HG02870 (cell line): ENCODE results near the gene TNIP3.
A peak's percentile ranks its signal among the peaks of the same experiment; 100 is the strongest.

Source experiments
- ATAC-seq: cut with Tn5 transposase; IDR thresholded peaks from one replicate; pipeline ENCODE4 v1.9.1; 2021; ENCODE audit warnings: mild to moderate bottlenecking, moderate library complexity; ENCODE audit not compliant: unreplicated experiment

Gene TNIP3

DNA sequence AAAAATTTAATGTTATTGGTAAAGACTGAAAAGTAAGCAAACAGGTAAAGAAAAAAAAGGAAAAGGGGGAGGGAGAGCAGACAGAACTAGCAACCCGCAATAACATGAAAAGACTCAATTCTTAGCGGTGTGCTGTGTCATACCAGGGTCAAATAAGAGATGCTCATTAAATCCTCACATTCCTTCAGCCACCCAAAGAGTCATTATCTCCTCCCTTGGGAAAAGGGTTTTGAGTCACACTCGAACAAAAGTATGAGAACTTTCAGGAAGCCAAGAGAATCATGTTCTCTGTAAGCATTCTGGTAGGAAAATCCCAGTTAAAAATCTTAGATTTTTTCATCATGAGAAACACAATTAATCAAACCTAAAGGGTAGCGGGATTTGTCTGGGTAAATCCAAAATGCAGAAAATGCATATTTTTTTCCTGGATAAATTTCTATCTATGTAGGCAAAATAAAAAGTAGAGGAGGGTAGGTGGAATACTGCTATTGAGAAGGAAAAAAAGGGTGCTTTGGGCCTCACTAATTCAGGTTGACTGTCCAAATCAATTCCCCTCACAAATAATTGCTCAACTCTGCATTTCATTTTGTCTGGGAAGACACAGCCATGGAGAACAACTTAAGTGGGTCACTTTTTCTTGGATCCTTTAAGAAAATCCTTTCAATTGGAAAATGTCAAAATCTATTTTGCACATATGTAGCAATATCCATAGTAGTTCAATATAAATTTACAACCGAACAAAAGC lies 23.2 kb downstream of the TNIP3 start:
- no peak for ATAC-seq

GRCh38 chr4:121139533-121140222 lies 24.4 kb downstream of the TNIP3 start:
- peak; percentile 65 for ATAC-seq

- ATAC-seq = peak; percentile 83
These were observed 25.9 kb downstream of the TNIP3 start for GRCh38 chr4:121138039-121138825.

DNA sequence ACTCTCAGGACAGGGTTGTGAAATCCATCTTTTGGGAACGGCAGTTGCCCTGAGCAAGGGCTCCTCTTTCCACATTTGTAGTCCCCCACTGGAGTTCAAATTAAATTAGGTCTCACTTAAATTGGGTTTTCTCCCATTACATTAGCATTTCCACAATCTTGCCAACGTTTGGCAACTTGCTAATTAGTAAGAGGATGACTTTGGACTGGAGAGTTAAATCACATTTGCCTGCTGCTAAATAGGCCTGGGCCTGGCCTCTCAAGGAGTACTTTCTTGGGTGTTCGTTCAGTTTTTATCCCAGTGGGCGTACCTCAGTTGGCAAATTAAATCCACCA lies 33.8 kb downstream of the TNIP3 start:
- ATAC-seq = no peak

DNA sequence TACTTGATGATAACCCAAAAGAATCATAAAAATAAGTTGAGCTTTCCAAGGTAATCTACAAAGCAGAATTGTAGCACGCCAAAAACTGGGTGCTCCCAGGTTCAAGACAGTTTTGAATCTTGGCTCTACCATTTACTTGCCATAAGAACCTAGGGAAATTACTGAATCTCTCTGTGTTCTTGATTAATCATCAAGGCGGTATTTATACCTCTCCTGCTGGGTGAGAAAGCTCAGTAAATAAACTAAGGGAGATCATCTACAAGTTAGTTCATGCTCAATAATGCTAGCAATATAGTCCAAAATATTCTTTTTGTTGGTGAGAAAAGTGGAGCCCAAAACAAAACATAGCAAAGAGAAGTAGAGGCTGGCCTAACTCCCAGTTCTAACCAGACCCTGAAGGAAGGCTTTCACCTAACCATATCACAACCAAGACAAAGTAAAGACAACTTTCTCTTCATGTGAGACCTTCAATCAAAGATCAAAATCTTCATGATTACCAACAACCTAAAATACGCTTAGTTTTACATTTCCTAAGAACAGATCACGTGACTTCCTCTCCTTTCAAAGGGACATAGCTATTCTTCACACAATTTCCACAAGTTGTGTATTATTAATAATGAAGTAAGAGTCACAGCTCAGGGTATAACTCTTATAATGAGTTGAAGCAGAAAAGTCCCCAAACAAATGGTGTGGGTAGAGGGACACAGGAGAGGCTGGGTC lies 34.4 kb downstream of the TNIP3 start:
- no peak for ATAC-seq

- ATAC-seq = no peak
These were observed 37.0 kb downstream of the TNIP3 start for GRCh38 chr4:121127100-121127499.

- no peak for ATAC-seq
These were observed 37.6 kb downstream of the TNIP3 start for GRCh38 chr4:121126449-121127006.

DNA sequence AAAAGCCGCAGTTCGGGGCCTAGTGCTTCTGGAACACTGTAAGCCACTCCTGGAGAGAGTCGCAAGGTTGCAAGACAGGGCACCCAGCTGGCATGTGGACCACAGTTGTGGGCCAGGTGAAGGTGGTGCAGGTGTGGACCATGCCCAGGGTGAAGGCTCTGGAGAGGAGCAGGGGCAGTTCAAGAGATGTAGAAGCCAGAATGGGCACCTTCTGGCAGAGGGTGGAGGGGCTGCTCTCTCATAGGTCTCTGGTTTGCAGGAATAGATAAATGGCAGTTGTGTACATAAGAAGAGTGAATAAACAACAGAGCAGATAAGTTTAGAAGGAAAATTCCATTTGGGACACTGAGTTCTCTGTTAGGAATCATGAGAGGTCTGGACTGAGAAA lies 38.6 kb downstream of the TNIP3 start:
- no peak for ATAC-seq

DNA sequence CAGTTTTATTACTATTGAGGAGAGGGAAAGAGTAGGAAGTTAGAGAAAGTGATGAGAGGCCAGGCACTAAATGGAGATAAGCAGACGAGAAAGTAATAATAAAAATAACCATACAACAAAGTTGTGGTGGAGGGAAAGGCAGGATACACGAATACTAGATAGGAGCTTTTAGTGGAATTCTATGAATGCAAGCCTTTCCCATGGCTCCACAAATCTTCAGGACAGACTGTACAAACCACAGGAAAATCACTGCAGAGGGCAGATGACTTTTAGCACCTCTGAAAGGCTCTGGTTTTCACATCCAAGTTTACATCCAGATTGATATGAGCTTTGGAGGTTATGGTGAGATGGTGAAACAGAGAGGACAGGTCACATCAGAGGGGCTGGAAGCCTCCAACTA lies 41.5 kb downstream of the TNIP3 start:
- ATAC-seq = no peak

- ATAC-seq = no peak
These were observed 44.4 kb downstream of the TNIP3 start for GRCh38 chr4:121119715-121120114.

GRCh38 chr4:121118344-121118743 lies 45.8 kb downstream of the TNIP3 start:
- no peak for ATAC-seq

DNA sequence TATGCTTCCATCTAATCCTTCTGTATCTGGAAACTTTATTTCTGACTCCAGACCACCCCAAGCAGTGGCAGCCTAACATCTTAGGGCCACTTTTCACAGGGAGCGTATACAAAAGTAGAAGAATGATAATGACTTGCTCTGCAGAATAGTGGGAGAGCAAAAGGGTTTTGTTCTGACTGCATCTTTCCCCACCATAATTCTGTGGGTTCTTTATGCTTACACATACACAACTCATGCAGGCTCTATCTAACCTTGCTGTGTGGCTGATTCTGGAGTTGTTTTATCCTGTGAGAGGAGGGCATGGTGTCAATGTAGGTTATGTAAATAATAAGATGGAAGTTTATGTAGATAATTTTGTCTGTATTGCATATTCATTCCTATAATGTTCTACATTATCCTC lies 49.4 kb downstream of the TNIP3 start:
- no peak for ATAC-seq

GRCh38 chr4:121112530-121112929 lies 51.6 kb downstream of the TNIP3 start:
- no peak for ATAC-seq

DNA sequence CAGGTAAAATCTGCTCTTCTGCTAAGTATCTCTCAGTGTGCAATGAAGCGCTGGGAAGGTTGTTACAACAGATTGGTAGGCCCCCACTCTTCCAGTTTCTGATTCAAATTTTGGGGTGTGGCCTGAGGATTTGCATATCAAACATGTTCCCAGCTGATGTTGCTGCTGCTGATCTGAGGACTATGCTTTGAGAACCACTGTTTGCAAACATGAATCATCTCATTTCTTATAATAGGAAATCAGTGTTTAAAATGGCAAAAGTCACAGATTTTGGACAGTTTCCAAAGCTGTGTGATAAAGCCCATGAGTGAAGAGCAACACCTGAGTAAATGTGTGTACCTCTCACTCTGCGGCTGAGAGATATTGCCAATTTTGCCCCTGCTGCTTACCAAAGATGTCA lies 55.6 kb downstream of the TNIP3 start:
- no peak for ATAC-seq

DNA sequence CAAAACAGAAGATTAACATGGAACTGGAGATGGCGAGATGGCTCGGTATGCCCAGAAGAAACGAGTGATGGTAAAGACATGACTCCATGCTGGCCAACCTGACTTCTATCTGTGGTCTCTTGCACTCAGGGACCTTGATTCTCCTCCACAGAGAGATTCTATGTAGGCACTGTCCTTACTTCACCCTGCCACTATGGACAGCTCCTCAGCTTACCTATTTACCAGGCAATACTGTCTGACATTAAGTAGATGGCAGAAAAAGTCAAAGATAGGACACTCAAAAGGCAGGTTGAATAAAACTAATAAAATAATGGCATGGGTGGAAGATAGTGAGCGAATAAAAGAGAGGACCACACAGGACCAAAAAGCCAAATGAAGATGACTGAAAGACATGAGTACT lies 56.6 kb downstream of the TNIP3 start:
- no peak for ATAC-seq

- no peak for ATAC-seq
These were observed 63.9 kb downstream of the TNIP3 start for GRCh38 chr4:121100093-121100775.

- ATAC-seq = no peak
These were observed 65.9 kb downstream of the TNIP3 start for GRCh38 chr4:121098266-121098665.

DNA sequence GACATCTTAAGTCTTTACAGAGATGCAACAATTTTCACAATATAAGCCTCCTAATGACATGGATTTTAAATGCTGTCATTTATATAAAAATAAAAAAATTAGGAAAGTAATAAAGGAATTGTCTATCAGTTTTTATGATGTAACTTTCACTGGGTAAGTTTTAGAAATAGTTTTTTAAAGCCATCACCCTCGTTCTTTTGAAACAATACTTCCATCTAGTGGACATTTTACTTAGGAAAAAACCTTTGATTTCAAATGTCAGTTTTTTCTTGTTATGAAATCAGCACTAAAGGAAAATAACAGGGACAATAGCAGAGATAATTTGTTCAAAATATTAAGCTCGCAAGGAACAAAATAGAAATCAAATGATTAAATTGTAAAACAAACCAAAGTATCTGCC lies 67.5 kb downstream of the TNIP3 start:
- no peak for ATAC-seq

- no peak for ATAC-seq
These were observed 67.9 kb downstream of the TNIP3 start for GRCh38 chr4:121096191-121096590.

- ATAC-seq = no peak
These were observed 69.7 kb downstream of the TNIP3 start for GRCh38 chr4:121094297-121094966.
